Skeletal muscle satellite cell (primary cell): ENCODE measurements around the gene PQBP1.

Source experiments
- H3K27me3 ChIP-seq: 2 replicates; pipeline ENCODE4 v1.7.0; 2013; ENCODE audit warnings: low read length; ENCODE audit not compliant: control insufficient read depth, insufficient read depth
- H3K36me3 ChIP-seq: 2 replicates; pipeline ENCODE4 v1.7.0; 2013; ENCODE audit warnings: mild to moderate bottlenecking, control low read depth, low read length; ENCODE audit not compliant: insufficient read depth
- H3K4me1 ChIP-seq: 2 replicates; pipeline ENCODE4 v1.7.0; 2013; ENCODE audit warnings: low read length; ENCODE audit not compliant: control insufficient read depth, insufficient read depth
- H3K4me2 ChIP-seq: 2 replicates; pipeline ENCODE4 v1.7.0; 2013; ENCODE audit warnings: mild to moderate bottlenecking, low read length
- H3K4me3 ChIP-seq: 2 replicates; pipeline ENCODE4 v1.7.0; 2013; ENCODE audit warnings: low read length
- H3K9ac ChIP-seq: 2 replicates; pipeline ENCODE4 v1.7.0; 2013; ENCODE audit warnings: mild to moderate bottlenecking, low read depth, low read length, moderate library complexity
- H3K9me3 ChIP-seq: replicated peaks from 2 replicates; pipeline ENCODE4 v1.7.0; 2013; ENCODE audit warnings: mild to moderate bottlenecking, control low read depth, low read length

The PQBP1 gene

DNA sequence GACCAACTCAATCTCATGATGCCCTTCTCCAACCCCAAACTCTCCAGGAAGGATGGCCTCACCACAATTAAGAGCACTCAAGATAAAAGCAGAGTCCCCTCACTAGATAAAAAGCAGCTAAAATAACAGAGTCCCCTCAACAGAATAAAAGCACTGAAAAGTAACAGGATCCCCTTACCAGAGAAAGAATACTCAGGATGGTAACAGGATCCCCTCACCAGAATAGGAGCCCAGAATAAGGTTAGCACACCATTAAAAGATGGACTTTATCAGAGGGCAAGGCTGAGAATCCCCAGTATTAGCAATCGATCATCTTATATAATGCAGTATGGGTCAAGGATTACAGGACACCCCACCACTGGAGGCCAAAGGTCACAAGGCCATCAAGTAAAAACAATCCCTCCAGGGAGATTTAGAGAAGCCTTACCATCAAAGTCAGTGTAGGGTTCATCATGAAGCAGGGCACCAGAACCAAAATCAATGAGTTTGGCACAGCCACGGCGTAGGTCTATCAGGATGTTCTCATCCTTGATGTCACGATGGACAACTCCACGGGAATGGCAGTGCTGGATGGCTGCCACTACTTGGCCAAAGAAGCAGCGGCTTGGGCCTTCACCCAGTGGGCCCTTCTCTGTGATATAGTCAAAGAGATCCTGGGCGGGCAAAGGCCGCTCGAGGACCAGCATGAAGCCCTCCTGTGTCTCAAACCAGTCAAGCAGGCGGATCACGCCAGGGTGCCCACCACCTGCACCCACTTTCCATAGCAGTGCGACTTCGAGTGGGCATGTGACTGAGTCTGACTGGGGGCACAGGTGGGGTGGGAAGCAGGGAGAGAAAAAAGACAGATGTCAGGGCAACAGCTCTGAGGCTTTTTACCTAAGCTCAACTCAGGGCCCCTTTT lies 17.1 kb downstream of the PQBP1 start:
- Histone ChIP-seq H3K9ac (no peak overlapping the region), H3K4me2 (no peak overlapping the region), H3K4me3 (no peak overlapping the region), H3K36me3 (no peaks in the 10 kb centered on the region), H3K4me1 (peaks cover 22% of the 10 kb centered on the region), H3K9me3 (no peaks in the 10 kb centered on the region), H3K27me3 (no peaks in the 10 kb centered on the region)

DNA sequence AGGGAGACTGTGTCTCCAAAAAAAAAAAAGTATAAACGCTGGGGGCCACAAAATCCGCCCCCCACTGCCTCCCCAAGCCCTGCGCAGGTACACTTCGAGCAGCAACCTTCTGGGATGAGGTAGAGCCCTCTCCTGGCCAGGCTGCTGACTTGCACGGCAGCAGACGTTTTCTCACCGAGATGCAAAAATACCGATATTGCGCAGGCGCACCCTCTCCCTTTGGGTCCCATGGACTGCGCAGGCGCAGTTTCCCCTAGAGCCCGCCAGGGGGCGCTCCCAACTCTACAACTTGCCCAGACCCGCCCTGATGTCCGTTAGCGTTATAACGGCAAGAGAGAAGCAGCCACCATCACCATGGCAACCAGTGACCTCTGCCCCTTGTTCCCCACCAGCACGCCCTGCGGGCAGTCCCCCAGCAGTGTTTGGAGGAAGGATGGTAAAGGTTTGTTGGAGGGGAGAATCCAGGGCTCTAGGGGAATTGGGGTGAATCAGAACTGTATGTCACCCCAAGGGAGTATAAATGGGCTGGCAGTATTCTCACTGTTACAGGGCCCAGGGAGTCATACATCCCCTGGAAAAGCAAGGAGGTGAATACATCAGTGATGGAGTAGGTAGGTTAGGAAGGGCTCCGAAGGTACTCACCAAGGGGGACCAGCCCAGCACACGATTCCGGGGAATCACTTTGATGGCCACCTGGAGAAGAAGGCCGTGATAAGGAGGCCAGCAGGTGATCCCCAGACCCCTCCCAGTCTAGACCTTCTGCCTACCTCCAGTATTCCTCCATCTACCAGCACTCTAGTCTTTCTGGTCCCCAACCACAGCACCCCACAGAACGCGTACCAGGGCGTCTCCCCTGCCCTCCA lies 19.6 kb downstream of the PQBP1 start:
- Histone ChIP-seq H3K9ac (no peak overlapping the region), H3K27me3 (no peaks in the 10 kb centered on the region), H3K36me3 (no peaks in the 10 kb centered on the region), H3K4me1 (peaks cover 18% of the 10 kb centered on the region), H3K9me3 (no peaks in the 10 kb centered on the region), H3K4me2 (peak overlapping the region; percentile 51), H3K4me3 (peak overlapping the region; percentile 71)

DNA sequence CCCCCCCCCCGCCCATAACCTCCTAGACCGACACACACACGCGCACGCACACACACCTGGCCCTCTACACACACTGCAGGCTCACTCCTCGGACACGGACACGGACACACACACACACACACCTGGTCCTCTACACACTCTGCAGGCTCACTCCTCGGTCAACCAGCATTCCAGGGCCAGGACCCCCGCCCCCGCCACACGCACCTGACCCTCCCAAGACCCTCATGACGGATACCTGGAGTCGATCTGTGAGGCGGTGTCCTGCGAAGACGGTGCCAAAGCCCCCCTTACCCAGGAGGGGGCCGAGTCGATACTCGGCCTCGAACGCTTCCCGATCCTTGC lies 20.5 kb downstream of the PQBP1 start:
- Histone ChIP-seq H3K27me3 (no peaks in the 10 kb centered on the region), H3K36me3 (peaks cover 5% of the 10 kb centered on the region), H3K4me2 (peak overlapping the region; percentile 84), H3K4me1 (peaks cover 16% of the 10 kb centered on the region), H3K9me3 (no peaks in the 10 kb centered on the region), H3K4me3 (peak overlapping the region; percentile 71), H3K9ac (peak overlapping the region; percentile 63)

- H3K36me3 ChIP-seq = peaks cover 9% of the 10 kb centered on the region
Measured at GRCh38 chrX:48918643-48919340, 21.1 kb downstream of the PQBP1 start, which contains the start of gene PIM2. PIM2 (minus strand) TSS chrX:48919024; CDS start chrX:48918834, 190 bp downstream.

DNA sequence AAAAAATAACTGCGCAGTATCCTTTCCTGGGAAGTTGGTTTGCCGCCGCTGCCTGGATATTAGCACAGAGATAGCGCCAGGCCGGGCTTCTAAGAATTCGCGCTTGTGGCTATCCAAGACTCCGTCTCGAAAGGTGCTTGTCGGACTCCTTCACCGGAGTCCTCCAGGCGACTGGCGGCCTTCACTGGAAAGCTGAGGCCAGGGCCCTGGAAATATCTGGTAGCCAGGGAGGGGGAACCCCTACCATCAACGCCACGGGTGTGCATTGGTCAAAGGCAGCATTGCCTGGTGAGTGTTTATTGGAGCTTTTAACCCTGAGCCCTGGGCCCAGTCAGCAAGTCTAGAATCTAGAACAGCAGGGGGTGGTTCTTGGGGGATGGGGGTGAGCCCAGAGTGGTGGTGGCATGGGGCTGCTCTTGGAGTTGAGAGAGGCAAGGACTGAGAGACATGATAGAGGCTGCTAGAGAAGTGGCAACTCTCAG lies 21.7 kb downstream of the PQBP1 start:
- peaks cover 9% of the 10 kb centered on the region for H3K36me3 ChIP-seq
- peak overlapping the region; percentile 84 for H3K4me2 ChIP-seq
- peak overlapping the region; percentile 71 for H3K4me3 ChIP-seq
- H3K27me3 ChIP-seq = no peaks in the 10 kb centered on the region
- H3K9me3 ChIP-seq = no peaks in the 10 kb centered on the region
- peaks cover 16% of the 10 kb centered on the region for H3K4me1 ChIP-seq
- peak overlapping the region; percentile 20 for H3K9ac ChIP-seq

More at GRCh38 chrX:48918643-48919340, 21.1 kb downstream of the PQBP1 start, which contains the start of gene PIM2:
- no peaks in the 10 kb centered on the region for H3K27me3 ChIP-seq
- H3K9me3 ChIP-seq = no peaks in the 10 kb centered on the region
- H3K9ac ChIP-seq = peak within 1 kb of the TSS; percentile 63
- H3K4me3 ChIP-seq = peak within 1 kb of the TSS; percentile 71
- peak within 1 kb of the TSS; percentile 84 for H3K4me2 ChIP-seq
- H3K4me1 ChIP-seq = peaks cover 16% of the 10 kb centered on the region

DNA sequence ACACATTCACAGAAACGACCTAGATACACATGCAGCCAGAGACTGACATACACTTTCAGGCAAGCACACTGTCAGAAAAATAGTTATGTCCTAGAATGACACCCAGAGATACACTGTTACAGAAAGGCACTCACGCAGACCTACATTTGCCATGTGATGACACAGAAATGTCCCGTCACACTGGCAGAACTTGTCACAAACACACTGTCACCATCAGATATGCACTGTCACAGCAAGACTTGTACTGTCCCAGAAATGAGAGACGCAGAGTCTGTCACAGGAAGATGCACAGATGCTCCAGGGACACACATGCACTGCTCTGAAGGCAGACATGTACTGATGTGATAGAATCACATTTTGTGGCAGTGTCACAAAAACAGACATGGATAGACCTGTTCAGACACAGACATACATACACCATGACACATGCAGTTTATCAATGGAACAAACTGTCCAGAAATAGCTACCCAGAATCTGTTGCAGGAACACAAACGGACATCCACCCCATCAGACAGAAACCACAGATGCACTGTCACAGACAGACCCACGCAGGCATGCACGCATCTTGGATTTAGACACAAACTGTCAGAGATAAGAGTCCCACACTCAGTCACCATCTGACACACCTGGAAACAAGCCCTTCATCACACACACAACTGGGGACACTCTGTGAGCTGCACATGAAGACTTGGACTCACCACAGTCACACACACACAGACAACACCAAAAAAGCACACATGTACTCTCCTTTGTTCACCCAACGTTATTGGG lies 22.4 kb downstream of the PQBP1 start:
- H3K4me1 ChIP-seq = peaks cover 16% of the 10 kb centered on the region

GRCh38 chrX:48920718-48921104 lies 23.0 kb downstream of the PQBP1 start:
- Histone ChIP-seq H3K9me3 (no peaks in the 10 kb centered on the region), H3K4me1 (peaks cover 16% of the 10 kb centered on the region), H3K36me3 (peaks cover 12% of the 10 kb centered on the region), H3K4me3 (no peak overlapping the region), H3K9ac (no peak overlapping the region), H3K27me3 (no peaks in the 10 kb centered on the region), H3K4me2 (no peak overlapping the region)

More for the DNA sequence above, 22.4 kb downstream of the PQBP1 start:
- H3K9ac ChIP-seq = no peak overlapping the region
- H3K4me2 ChIP-seq = peak overlapping the region; percentile 84
- H3K27me3 ChIP-seq = no peaks in the 10 kb centered on the region
- peaks cover 9% of the 10 kb centered on the region for H3K36me3 ChIP-seq
- no peaks in the 10 kb centered on the region for H3K9me3 ChIP-seq
- H3K4me3 ChIP-seq = no peak overlapping the region

- Histone ChIP-seq H3K4me2 (no peak overlapping the region), H3K27me3 (no peaks in the 10 kb centered on the region), H3K9me3 (no peaks in the 10 kb centered on the region), H3K36me3 (peaks cover 16% of the 10 kb centered on the region), H3K9ac (no peak overlapping the region), H3K4me3 (no peak overlapping the region), H3K4me1 (peaks cover 8% of the 10 kb centered on the region)
Measured at GRCh38 chrX:48923771-48924170, 26.0 kb downstream of the PQBP1 start.

GRCh38 chrX:48924270-48924669 lies 26.5 kb downstream of the PQBP1 start:
- peaks cover 16% of the 10 kb centered on the region for H3K36me3 ChIP-seq
- H3K4me2 ChIP-seq = no peak overlapping the region

GRCh38 chrX:48927123-48927522 lies 29.4 kb downstream of the PQBP1 start:
- H3K9me3 ChIP-seq = no peaks in the 10 kb centered on the region
- no peak overlapping the region for H3K9ac ChIP-seq
- H3K4me1 ChIP-seq = no peaks in the 10 kb centered on the region
- peaks cover 21% of the 10 kb centered on the region for H3K36me3 ChIP-seq
- H3K4me2 ChIP-seq = no peak overlapping the region
- no peak overlapping the region for H3K4me3 ChIP-seq
- H3K27me3 ChIP-seq = no peaks in the 10 kb centered on the region

More at GRCh38 chrX:48924270-48924669, 26.5 kb downstream of the PQBP1 start:
- H3K27me3 ChIP-seq = no peaks in the 10 kb centered on the region
- H3K9me3 ChIP-seq = no peaks in the 10 kb centered on the region
- H3K4me3 ChIP-seq = no peak overlapping the region
- H3K4me1 ChIP-seq = peaks cover 4% of the 10 kb centered on the region
- no peak overlapping the region for H3K9ac ChIP-seq
